ENCODE measurements around the gene NPW. TPM values are rescaled to one million over a fixed set of nuclear protein-coding genes. Genes with fewer than 3 reads are reported as not detected.

NPW gene
- total RNA-seq, 1 experiment from 2014 or later = 7.1 TPM

GRCh38 chr16:1991588-1991947, 28.0 kb upstream of the NPW start:
- Mint-ChIP-seq H3K27me3 (ENCODE audit: low read depth) (peaks cover 42% of the 10 kb centered on the region), H3K36me3 (ENCODE audit: insufficient read depth in 1 of 3, low read depth in 3 of 3) (peaks cover 0 to 6% (median 5%) of the 10 kb centered on the region in 3 experiments; a peak in 6 of 7 replicates), H3K9me3 (no peaks in the 10 kb centered on the region; a peak in 1 of 5 replicates), H3K4me1 (peaks cover 16 to 20% of the 10 kb centered on the region in 2 experiments), H3K4me3 (peak overlapping the region; percentile 66 to 84), H3K27ac (no peak overlapping the region)
- Histone ChIP-seq H3K14ac (ENCODE audit: insufficient read depth, low read length) (0 out of 2 replicates have a peak overlapping the region, but pooled peaks have one; percentile 50), H2BK15ac (ENCODE audit: low read depth, low read length) (no peak overlapping the region; the same call in 1 of the 2 replicates), H3K23ac (ENCODE audit: insufficient read length, low read depth, low read length) (no peak overlapping the region), H2AK5ac (ENCODE audit: insufficient read length, low read length) (no peak overlapping the region), H3T11ph (ENCODE audit: low read length) (no peak overlapping the region), H3K4me1 (ENCODE audit: insufficient read depth, low read length) (no peaks in the 10 kb centered on the region; the same call in 1 of the 2 replicates), H4K91ac (ENCODE audit: insufficient read length, low read depth, low read length) (no peak overlapping the region), H2BK12ac (ENCODE audit: insufficient read length, low read depth, low read length) (no peak overlapping the region), H4K8ac (replicated peaks; ENCODE audit: insufficient read length, low read depth, low read length) (no peak overlapping the region), H3K79me2 (ENCODE audit: insufficient read depth, low read length) (no peaks in the 10 kb centered on the region), H3K9ac (ENCODE audit: extremely low read depth, insufficient read length, low read length) (no peak overlapping the region), H3K4ac (ENCODE audit: low read depth, low read length) (no peak overlapping the region), H3K4me2 (ENCODE audit: insufficient read depth, insufficient read length, low read length) (peak overlapping the region; percentile 53), H3K56ac (ENCODE audit: insufficient read length, low read depth, low read length) (no peak overlapping the region), H4K5ac (ENCODE audit: insufficient read length, low read depth, low read length) (no peak overlapping the region), H3K79me1 (ENCODE audit: insufficient read depth, low read depth, low read length, poor library complexity, severe bottlenecking) (no peaks in the 10 kb centered on the region), H2BK5ac (ENCODE audit: insufficient read length, low read length) (no peak overlapping the region), H2BK120ac (ENCODE audit: low read depth, low read length, poor library complexity, severe bottlenecking) (no peak overlapping the region), H3K27me3 (ENCODE audit: insufficient read depth, low read length) (peaks cover 15% of the 10 kb centered on the region; the same call in 1 of the 2 replicates), H4K20me1 (ENCODE audit: control insufficient read depth, insufficient read depth, insufficient read length) (no peaks in the 10 kb centered on the region), H3K9me3 (ENCODE audit: control insufficient read depth, low read depth, low read length) (no peaks in the 10 kb centered on the region), H3K18ac (ENCODE audit: insufficient read length, low read depth, low read length) (peak overlapping the region; percentile 58), H2AFZ (ENCODE audit: low read length) (no peak overlapping the region), H3K27ac (ENCODE audit: insufficient read length, low read depth, low read length) (no peak overlapping the region), H2BK20ac (ENCODE audit: low read depth, low read length, poor library complexity, severe bottlenecking) (no peak overlapping the region), H3K23me2 (ENCODE audit: insufficient read length, low read depth, low read length, poor library complexity, severe bottlenecking) (peaks cover 18% of the 10 kb centered on the region)
- TF ChIP-seq CTCF (conservative IDR thresholded peaks at IDR 0.05) = no peak
- DNase-seq = no peak
- WGBS (ENCODE audit: extremely low coverage, insufficient read length, low lambda C conversion rate) = no CpG with 5 or more reads among the region's 22 CpGs

Data from H9 (cell line).